Fibroblast of gingiva (primary cell): ENCODE data around the gene KCNH5.

Experiments
- DNase-seq: peaks from one replicate; pipeline ENCODE4 v3.0.0-alpha.2; 2011; ENCODE audit warnings: low read depth

Gene KCNH5

GRCh38 chr14:62743560-62743959 lies 301.7 kb downstream of the KCNH5 start:
- DNase-seq: no peak

- no peak for DNase-seq
These were observed 302.1 kb downstream of the KCNH5 start for GRCh38 chr14:62743118-62743517.

GRCh38 chr14:62739647-62740046 lies 305.6 kb downstream of the KCNH5 start:
- no peak for DNase-seq

GRCh38 chr14:62736048-62737043 lies 308.9 kb downstream of the KCNH5 start:
- DNase-seq: no peak

GRCh38 chr14:62734831-62735230 lies 310.4 kb downstream of the KCNH5 start:
- DNase-seq: no peak

GRCh38 chr14:62722406-62722805 lies 322.9 kb downstream of the KCNH5 start:
- no peak for DNase-seq

GRCh38 chr14:62718629-62719028 lies 326.6 kb downstream of the KCNH5 start:
- no peak for DNase-seq

- no peak for DNase-seq
These were observed 333.8 kb downstream of the KCNH5 start for GRCh38 chr14:62711351-62712023.

GRCh38 chr14:62710811-62711210 lies 334.4 kb downstream of the KCNH5 start:
- no peak for DNase-seq

GRCh38 chr14:62709773-62710172 lies 335.5 kb downstream of the KCNH5 start:
- no peak for DNase-seq

- no peak for DNase-seq
These were observed 339.0 kb downstream of the KCNH5 start for GRCh38 chr14:62706217-62706616.

GRCh38 chr14:62697461-62697860 lies 347.8 kb downstream of the KCNH5 start:
- DNase-seq: no peak

GRCh38 chr14:62696929-62697328 lies 348.3 kb downstream of the KCNH5 start:
- DNase-seq: no peak

GRCh38 chr14:62696331-62696924 lies 348.8 kb downstream of the KCNH5 start:
- no peak for DNase-seq

- DNase-seq: peak; percentile 1
These were observed 351.2 kb downstream of the KCNH5 start for GRCh38 chr14:62694075-62694474.

- DNase-seq: no peak
These were observed 352.7 kb downstream of the KCNH5 start for GRCh38 chr14:62692490-62693106.

GRCh38 chr14:62691647-62692489 lies 353.4 kb downstream of the KCNH5 start:
- DNase-seq: peak; percentile 22

GRCh38 chr14:62689733-62690132 lies 355.5 kb downstream of the KCNH5 start:
- no peak for DNase-seq

GRCh38 chr14:62687818-62688217 lies 357.4 kb downstream of the KCNH5 start:
- no peak for DNase-seq

GRCh38 chr14:62684376-62684775 lies 360.9 kb downstream of the KCNH5 start:
- no peak for DNase-seq

GRCh38 chr14:62682208-62682607 lies 363.1 kb downstream of the KCNH5 start:
- DNase-seq: no peak
